ENCODE data around the gene PLCH1.
A peak's percentile ranks its signal among the peaks of the same experiment; 100 is the strongest.

PLCH1 gene

DNA sequence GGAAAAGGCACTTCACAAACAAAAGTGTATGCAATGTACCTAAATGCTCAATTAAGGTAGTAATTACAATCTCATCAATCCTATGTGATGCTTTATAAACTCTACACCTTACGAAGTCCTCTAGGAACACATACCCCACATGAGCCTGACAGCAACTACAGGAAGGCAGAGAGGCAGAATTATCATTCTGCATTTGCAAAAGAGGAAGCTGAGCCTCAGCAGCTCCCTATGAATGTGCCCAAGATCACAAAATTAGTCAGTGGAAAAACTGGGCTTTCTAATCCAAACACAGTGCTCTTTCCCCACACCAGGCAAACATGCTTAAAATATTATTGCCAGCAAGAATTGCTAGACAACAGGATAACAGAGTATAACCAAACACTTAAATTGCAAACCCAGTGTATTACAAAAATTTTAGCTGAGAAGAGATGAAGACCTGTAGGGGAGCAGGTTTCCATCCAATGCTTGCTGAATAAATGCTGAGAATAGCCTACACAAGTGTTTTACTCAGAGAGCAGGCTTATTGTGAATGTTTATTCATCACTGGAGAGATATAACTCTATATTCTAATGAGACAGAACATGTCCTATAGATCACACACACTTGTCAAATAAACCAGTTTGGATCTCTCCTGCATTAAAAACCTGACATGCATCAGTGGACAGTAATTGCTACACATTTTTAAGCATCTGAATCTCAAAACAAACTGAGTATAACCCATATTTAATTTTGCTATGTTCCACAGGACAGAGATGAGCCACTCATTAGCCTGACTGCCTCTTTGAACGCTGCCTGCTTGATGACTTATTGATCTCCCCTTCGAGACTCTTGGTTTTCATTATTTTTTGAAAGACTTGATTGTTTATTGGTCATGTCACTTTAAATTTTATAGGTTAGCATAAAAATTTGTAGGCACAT, 62.2 kb downstream of the PLCH1 start:
- no peak for DNase-seq (ENCODE audit: insufficient read length, low spot score)
- no peak for TF ChIP-seq POLR2A (IDR thresholded peaks at IDR 0.05; ENCODE audit: low read depth, low read length)
- no peak for FAIRE-seq

DNA sequence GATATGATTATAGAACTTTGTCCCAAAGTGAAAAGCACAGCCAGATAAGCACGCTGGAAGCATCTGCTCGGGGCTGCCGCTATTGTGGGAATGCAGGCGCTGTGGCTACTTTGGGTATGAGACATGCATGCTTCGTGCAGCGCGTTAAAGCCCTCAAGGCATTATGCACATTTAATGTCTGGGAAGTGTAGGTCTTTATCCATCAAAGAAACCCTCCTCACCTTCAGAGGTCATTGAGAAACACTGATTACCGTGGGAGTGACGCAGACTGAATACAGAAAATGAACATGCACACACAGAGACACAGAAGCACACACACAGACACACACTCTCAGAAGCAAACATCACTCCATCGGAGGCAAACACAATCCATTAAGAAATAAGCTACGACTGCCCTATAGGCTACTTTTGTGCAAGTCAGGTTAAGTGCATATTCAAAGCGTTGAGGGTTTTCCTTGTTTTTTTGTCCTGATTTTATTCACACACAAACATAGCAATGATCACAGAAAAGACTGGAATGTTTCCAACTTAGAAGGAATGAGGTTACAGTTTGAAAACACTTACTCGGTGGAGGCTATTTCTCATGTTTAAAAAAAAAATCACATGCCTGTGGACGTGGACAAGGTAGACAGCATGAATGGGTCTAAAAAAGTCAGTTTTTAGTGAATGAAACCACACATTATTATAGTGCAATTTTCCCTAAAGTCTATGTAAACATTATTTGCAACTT, 68.5 kb downstream of the PLCH1 start:
- FAIRE-seq (peak; percentile 78), DNase-seq (ENCODE audit: insufficient read length, low spot score) (peak; percentile 8)
- no peak for TF ChIP-seq POLR2A (IDR thresholded peaks at IDR 0.05; ENCODE audit: low read depth, low read length)

DNA sequence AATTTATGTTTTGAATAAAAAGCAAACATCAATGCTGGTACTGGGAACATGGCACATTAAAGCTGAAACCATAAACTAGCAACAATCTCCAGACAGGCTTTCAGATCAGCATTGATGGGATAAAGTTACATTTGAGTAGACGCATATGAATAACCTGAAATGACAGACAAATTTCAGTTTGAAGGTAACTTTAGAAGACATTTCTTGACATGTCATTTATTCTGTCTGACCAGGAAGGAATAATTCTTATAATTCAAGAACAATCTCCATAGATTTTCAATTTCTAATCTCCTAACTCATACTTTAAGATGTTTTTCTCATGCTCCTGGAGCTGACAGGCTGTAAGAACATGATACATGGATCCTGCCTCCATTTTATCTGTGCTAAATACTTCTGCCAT, 69.8 kb downstream of the PLCH1 start:
- FAIRE-seq (no peak), DNase-seq (ENCODE audit: insufficient read length, low spot score) (no peak)
- TF ChIP-seq POLR2A (IDR thresholded peaks at IDR 0.05; ENCODE audit: low read depth, low read length): no peak

DNA sequence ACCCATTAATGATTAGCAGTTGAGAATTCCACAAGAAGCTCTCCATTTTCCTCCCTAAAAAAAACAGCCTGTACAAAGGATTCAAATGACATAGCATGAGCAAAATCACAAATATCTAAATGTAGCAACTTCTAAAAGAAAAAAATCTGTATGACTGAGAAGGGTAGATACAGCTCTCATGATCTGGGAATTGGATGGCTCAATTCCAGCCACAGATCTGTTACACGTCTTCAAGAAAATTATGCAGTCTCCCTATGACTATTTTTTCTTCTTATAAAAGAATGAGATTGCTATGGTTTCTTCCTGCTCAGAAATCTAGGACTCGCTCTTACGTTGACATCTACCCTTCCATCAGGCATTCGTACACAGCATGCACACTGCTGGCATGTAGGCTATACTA, 71.5 kb downstream of the PLCH1 start:
- no peak for DNase-seq (ENCODE audit: insufficient read length, low spot score)
- no peak for FAIRE-seq
- no peak for TF ChIP-seq POLR2A (IDR thresholded peaks at IDR 0.05; ENCODE audit: low read depth, low read length)

DNA sequence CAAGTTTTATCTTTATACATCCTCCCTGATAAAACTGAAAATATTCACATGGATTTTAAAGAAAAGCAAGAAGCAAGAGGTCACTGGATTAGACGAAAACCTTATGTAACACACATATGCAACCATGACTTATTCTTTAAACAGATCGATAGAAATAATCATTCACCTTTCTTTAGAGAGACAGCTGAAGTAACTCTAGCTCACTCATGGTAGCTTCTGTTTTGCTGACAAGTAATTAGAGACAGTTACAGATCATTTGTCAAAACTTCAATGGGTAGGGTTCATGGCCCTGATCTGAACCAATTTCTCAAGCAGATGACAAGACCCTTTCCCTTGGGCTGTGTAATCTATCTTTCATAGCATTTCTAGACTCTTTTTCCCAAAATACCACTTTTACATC, 74.5 kb downstream of the PLCH1 start:
- FAIRE-seq: no peak
- TF ChIP-seq POLR2A (IDR thresholded peaks at IDR 0.05; ENCODE audit: low read depth, low read length): no peak
- no peak for DNase-seq (ENCODE audit: insufficient read length, low spot score)

DNA sequence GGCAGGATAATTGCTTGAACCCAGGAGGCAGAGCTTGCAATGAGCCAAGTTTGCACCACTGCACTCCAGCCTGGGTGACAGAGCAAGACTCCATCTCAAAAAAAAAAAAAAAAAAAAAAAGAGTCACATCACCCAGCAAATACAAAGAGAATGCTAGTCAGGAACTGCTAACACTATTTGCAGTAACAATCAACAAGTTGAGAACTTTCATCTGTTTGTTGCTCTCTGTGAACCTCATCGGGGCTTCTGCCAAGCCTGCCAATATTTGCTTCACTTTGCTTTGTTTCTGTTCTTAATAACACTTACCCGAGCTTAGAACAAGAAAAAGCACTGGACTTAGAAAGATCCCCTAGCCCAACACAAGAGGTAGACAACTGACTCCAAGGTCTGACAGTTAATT, 76.9 kb downstream of the PLCH1 start:
- TF ChIP-seq POLR2A (IDR thresholded peaks at IDR 0.05; ENCODE audit: low read depth, low read length): no peak
- FAIRE-seq: no peak
- DNase-seq (ENCODE audit: insufficient read length, low spot score): no peak

DNA sequence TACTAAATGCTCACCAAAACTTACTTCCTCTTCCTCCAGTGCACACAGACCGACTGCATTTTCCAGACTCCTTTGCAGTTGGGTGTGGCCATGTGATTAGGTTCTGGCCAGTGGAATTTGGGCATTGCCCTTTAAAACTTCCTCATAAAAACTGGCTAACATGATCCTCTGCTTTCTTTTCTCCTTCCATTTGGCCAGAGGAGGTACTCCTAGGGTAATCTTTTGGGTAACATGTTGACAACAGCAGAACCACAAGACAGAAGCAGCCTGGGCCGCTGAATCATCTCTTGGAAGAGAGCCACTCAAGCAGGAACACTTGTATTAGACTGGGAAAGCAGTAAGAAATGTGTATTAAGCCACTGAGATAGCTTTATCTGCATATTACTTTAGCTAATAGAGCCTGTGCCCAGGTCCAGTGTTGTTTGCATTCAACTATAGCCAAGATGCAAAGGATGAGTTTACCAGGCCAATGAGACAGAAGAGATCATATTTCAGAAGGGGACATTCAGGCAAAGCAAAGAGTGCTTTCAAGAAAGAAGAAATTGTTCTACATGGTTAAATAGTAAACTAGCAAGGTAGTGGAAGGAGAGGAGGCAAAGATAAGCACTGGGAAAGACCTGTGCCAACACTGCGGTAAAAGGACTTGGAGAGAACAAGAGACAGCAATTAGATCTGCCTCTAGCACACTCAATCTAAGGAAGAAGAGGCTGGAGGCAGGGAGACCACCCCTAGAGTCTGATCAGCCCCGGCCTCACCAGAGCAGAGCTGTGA, 79.8 kb downstream of the PLCH1 start:
- DNase-seq (ENCODE audit: insufficient read length, low spot score): peak; percentile 13
- peak; percentile 98 for FAIRE-seq
- TF ChIP-seq POLR2A (IDR thresholded peaks at IDR 0.05; ENCODE audit: low read depth, low read length): no peak

DNA sequence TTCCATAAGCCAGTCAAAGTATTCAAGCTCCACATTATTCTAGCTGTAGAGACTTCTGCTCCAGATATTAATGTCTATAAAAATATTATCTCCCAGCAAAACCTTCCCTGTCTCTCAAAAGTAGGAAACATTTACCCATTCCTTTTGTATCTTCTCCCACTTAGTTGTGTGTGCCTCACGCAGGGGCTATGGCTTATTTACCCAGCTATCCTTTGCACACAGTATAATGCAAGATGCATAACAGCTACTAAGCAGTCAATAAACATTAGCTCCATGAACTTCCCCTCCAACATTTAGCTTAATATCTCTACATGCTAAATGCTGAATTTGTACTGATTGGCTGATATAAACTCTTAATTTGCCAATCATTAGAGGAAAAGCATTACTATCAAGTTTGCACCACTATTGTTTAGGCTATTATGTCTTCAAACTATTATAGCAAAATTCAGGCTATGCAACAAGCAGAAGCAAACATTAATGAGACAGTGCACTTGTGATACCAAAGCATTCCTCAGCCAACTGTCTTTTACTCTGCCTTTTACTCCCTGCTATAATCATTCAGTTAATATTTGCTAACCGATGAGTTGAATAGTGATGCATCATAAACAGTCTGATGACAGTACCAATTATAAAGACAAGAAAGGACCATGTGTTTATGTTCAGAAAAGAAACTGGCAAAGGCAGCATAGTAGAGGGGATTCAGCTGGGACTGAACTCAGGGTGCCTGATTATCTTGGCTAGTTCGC, 81.2 kb downstream of the PLCH1 start:
- no peak for TF ChIP-seq POLR2A (IDR thresholded peaks at IDR 0.05; ENCODE audit: low read depth, low read length)
- DNase-seq (ENCODE audit: insufficient read length, low spot score): no peak
- FAIRE-seq: peak; percentile 30

DNA sequence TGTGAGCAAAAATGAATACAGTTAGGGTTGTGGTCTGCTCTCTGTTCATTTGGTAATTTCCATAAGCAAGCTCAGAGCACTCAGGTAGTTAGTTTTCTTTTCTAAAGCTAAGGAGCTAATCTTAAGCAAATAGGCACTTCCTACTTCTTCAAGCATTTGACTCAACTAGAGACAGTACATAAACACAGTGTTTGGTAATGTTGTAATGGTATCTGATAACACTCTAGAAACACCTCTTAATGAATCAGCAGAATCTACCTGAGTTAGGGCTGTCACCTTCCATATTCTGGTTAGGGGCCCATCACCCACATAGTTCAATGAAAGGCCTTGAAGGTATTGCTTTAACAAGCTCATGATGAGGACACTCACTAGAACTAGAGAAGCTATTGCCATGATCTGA, 83.1 kb downstream of the PLCH1 start:
- DNase-seq (ENCODE audit: insufficient read length, low spot score): no peak
- TF ChIP-seq POLR2A (IDR thresholded peaks at IDR 0.05; ENCODE audit: low read depth, low read length): no peak
- FAIRE-seq: no peak

DNA sequence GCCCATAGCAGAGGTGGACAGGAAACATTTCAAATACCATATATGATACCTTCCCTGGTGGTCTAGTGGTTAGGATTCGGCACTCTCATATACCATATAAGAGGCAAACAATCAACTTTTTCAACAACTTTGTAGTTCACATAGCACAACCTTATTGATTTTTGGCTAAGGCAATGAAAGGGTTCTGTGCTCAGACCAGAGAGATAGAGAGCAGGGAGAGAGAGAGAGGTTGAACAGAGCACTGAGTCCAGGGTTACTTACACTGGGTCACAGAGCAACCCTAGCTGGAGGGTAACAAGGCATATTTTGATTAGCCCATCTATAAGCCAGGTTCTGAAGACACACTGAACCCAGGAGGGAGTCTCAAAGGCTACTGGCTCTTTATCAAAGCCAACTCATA, 83.8 kb downstream of the PLCH1 start:
- TF ChIP-seq POLR2A (IDR thresholded peaks at IDR 0.05; ENCODE audit: low read depth, low read length): no peak
- DNase-seq (ENCODE audit: insufficient read length, low spot score): no peak

DNA sequence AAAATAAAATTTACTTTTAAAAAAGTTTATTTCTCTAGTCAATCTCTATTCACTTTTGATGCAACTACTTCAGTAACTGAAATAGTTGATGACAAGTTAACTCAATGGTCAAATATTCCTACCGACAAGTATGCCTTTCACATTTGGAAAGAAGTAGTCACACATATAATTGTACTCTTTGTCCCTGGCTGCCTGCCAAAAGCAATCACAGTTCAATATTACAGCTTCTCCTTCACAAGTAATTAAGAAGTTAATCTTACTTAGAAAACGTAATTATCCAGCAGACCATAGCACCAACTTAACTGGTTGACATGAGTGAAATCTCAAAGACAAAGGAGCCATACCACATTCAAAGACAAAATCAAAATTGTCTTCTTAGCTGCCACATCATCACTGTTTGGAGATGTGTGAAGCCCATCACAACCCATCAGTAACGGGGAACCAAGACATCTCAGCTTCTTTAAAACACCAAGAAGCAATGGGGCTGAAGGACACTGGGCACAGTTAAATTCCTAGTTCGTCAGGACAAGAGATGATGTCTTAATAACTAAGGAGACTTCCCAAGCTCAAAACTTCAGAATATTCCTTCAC, 86.1 kb downstream of the PLCH1 start:
- FAIRE-seq (peak; percentile 6), DNase-seq (ENCODE audit: insufficient read length, low spot score) (no peak)
- TF ChIP-seq POLR2A (IDR thresholded peaks at IDR 0.05; ENCODE audit: low read depth, low read length): no peak

More for the DNA sequence above, 83.8 kb downstream of the PLCH1 start:
- no peak for FAIRE-seq

DNA sequence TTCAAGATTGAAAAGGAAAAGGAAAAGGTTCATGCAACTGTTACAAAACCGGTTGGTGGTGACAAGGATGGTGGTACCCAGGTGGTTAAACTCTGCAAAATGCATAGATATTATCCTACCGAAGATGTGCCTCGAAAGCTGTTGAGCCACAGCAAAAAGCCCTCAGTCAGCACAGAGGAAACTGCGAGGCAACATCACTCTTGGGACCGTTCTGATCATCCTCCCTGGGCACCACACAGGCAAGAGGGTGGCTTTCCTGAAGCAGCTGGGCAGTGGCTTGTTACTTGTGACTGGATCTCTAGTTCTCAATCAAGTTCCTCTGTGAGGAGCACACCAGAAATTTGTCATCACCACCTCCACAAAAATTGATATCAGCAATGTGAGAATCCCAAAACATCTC, 86.9 kb downstream of the PLCH1 start:
- TF ChIP-seq POLR2A (IDR thresholded peaks at IDR 0.05; ENCODE audit: low read depth, low read length): no peak
- DNase-seq (ENCODE audit: insufficient read length, low spot score) (no peak), FAIRE-seq (no peak)

DNA sequence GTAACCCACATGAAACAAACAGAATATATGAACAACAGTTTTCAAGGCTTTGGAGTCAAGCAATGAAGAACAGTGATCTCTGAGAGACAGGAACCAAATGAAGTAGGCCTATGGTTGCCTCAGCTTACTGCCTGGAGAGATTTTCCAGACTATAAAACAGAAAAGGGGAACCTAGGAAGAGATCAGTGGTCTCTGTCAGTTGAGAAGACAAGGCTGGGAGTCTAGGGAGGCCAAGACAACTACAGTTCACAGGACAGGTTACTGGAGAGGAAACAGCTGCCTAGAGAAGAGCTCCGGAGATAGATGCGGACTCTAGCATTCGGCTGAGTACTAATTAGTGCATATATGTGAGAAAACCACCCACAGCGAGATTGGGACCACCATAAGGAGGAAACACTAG, 87.7 kb downstream of the PLCH1 start:
- no peak for TF ChIP-seq POLR2A (IDR thresholded peaks at IDR 0.05; ENCODE audit: low read depth, low read length)
- no peak for DNase-seq (ENCODE audit: insufficient read length, low spot score)
- FAIRE-seq: no peak

Data from H54 (cell line).